Hypothalamus (tissue), 51 donors: Measurements from ENCODE around the gene KCTD15.
"Not testable (repeated sequence)": the region's sequence is repeated elsewhere in the genome, so short reads cannot be mapped to it uniquely, and the experiment has no call there.

ENCODE experiments used
- DNase-seq, 51 donors: peaks; one replicate each; lab custom pipeline; 2025; lab: John Stamatoyannopoulos, UW

The KCTD15 gene

GRCh38 chr19:33812388-33813330 is 16.0 kb downstream of the KCTD15 start:
- DNase-seq = no peak

GRCh38 chr19:33813391-33814101 is 16.9 kb downstream of the KCTD15 start:
- no peak for DNase-seq

DNA sequence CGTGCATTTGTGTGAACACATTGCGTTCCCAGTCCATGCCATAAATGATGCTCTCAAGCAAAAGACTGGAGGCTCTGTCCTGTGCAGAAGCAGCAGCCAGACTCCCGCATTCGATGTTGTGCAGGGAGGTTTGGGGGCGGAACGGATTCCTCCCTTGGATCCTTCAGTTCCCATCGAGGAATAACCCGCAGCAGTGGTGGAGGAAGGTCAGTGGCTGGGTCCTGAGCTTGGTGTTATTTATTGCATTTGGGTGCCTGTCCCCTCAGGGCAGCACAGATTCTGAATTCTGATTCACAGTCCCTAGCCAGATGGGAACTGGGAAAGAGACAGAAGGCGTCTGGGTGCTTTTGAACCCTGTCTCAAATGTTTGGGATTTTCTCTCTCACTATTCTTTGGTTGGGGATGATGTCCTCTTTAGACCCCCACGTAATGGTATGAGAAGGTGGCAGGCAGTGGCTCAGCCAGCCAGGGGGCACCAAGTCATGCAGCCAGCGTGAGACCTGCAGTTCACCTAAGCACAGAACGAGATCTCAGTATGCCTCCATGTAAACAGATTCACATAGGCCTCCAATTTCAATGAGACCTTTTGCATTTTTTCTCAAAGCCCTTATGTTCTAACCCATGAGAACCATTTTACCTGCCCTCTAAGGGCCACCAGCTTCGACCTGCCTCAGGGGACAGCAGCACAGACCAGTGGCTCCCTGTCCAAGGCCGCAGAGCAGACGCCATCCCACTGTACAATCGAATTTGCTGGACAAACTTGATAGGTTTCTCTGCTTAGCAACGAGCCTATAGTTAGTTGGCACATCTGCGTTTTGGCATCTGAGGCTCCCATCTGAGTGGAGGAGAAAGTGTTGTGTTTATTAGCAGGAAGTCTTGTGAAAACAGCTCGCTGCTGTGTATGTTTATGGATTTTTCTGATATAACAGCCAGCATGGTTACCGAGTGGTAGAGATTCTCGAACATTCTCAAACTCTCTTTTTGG is 17.8 kb downstream of the KCTD15 start:
- DNase-seq = no peak

DNA sequence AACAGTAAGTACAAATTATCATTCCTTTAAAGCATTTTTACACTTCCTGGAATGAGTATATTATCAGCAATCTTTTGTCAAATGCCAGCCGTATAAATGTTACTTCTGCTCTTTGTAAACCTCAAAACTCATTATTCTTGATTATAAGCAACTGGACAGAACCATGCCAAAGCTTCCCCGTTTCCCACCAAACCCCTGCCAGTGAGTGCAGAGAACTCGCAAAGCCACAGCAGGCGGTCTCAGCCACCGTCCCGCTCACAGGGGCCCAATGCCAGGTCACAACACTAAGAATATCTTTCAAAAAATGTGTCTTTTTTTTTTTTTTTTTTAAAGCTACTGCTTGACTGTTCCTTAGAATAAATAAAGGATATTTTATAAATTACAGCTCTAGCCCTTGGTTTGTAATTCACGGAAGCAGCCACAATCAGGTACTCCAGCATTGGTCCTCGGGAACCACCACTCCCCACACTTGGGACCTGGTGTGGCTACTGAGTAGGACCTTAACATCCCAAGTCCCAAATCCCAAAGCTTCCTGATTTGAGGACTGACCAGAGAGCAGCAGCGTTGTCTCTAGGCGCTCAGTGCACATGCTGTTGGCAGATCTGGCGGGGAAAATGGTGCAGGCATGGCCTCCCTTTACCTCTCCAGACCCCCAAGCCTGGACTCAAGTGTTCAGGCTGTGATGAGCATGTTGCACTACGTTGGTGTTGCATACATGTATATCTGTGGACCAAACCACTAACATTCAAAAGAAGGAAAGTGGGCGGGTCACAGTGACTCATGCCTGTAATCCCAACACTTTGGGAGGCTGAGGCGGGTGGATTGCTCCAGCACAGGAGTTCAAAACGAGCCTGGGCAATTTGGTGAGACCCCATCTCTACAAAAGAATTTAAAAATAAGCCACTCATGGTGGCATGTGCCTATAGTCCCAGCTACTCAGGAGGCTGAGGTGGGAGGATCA is 19.0 kb downstream of the KCTD15 start:
- DNase-seq = peak in 9 of 51 donors; percentile 6 to 24 (median 17)

- no peak for DNase-seq
Observed at GRCh38 chr19:33818411-33818810, 21.7 kb downstream of the KCTD15 start.

DNA sequence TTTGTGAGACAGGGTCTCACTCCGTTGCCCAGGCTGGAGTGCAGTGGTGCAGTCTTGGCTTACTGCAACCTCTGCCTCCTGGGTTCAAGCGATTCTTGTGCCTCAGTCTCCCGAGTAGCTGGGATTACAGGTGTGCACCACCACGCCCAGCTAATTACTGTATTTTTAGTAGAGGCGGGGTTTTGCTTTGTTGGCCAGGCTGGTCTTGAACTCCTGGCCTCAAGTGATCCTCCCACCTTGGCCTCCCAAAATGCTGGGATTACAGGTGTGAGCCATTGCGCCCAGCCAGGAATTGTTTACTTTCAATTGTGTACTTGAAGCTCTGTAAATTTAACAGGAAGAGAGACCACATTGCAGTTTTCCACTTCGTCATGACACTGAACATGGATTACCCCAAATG is 22.4 kb downstream of the KCTD15 start:
- not testable (repeated sequence) for DNase-seq

DNA sequence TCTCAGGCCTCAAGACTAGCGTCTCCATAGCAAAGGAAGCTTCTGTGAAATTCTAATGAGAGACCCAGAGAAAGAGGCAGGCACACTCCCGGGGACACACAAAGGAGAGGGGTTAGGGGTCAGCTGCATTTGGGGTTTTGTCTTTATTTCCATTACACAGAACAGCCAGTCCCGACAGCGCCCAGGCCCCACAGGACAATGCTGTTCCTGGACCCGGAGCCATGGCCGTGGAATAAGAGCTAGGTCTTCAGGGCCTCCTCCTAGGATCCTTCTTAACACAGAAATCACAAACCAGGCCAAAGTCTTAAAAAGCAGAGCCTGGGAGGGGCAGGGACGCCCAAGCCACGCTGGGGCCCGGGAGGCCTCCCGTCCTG is 22.8 kb downstream of the KCTD15 start:
- DNase-seq = peak in 5 of 51 donors; percentile 19 to 43 (median 26)

DNA sequence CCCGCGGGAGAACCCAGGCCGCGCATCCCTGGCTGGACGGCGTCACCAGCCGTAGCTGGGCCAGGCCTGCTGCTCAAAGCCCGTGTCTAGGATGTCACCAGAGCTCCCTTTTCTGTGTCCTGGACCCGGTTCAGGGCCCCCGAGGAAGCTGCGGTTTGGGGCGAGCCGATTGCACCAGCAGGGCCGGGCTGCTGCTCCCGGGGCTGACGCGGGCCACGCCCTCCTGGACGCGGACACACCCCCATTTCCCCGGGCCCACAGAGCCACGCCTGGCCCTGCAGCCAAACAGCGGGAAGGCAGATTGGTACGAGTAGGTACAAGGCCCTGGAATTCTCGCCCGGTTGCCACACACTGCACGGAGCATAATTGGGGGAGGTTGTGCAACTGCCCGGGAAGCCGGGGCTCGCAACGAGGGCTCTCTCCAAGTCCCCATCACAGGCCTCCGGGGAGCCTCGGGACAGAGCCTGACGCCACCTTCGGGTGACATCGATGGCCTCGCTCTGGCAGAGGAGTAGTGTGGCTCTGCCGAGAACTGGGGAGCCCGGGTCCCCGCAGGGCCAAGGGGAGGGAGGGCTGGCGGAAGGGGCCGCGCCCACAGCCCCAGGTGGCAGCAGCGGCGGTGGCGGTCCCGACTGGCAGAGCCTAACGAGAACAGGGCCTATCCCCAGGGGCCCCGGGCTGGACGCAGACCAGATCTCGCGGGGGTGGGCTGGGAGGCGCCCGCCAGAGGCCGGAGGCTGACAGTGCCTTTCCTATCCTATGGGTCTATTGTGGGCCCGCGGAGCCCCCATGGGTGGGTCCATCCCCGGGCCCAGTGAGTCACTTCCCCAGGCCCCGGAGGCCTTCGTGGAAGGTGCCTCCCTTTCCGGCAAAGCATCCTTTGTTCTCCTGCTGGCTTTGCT is 23.5 kb downstream of the KCTD15 start:
- peak in 19 of 51 donors; percentile 14 to 42 (median 31) for DNase-seq

- DNase-seq = no peak
Observed at GRCh38 chr19:33821871-33822270, 25.2 kb downstream of the KCTD15 start.

DNA sequence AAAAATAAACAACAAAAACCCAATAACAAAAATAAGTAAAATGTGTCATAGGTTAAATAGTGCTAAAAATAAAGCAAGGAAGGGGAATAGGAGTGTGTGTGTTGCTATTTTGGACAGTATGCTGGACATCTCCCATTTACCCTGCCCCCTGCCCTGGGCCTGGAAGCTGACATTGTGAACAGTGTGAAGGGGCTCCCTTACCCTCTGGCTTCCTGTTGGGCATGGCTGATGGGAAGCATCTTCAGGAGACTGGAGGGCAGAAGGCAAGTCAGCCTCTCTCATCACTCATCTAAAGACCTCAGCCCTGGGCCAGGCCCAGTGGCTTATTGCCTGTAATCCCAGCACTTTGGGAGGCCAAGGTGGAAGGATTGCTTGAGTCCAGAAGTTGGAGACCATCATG is 26.7 kb downstream of the KCTD15 start:
- no peak for DNase-seq

DNA sequence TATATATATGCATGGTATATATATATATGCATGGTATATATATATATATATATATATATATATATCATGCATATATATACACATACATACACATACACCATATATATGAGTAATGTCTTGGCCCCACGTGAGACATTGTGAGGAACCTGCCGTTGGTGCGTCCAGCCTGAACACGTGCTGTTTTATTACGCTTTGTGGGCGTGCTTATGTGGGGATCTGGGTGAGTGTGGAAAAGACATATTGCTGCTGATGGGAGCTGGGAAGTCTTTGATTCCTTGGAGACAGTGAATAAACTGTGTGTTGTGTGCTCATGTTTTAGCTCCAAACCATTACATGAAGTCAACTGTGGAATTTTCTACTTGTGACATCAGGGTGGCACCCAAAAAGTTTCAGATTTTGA is 28.9 kb downstream of the KCTD15 start:
- no peak for DNase-seq

DNA sequence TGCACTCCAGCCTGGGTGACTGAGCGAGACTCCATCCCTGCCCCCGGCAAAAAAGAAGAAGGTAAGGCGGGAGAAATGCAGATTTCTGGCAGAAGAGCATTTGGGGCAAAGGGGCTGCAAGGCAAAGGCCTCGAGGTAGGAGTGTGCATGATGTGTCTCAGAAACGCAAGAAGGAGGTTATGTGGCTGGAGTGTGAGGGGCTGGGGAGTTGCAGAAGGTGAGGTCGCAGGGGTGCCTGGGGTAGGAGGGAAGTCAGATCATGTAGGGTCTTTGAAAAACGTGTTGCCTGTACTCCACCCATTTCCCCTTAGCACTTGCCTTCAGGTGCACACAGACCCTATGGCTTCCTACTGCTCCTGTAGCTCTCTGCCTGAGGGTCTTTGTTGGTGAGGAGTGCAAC is 29.9 kb downstream of the KCTD15 start:
- DNase-seq = no peak

GRCh38 chr19:33828266-33829075 is 31.8 kb downstream of the KCTD15 start:
- DNase-seq = no peak

DNA sequence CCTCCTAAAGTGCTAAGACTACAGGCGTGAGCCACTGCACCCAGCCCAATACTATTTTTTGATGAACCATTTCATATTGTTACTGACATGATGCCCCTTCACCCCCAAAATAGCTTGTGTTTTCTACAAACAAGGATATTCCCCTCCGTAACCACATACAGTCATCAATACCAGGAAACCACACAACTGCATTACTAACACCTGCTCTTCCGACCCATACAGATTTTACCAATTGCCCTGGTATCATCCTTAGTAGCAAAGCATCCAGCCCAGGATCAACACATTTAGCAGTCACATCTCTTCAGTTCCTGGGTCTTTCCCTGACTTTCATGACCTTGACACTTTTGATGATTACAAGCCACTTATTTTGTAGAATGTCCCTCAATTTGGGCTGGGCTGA is 33.6 kb downstream of the KCTD15 start:
- no peak for DNase-seq

DNA sequence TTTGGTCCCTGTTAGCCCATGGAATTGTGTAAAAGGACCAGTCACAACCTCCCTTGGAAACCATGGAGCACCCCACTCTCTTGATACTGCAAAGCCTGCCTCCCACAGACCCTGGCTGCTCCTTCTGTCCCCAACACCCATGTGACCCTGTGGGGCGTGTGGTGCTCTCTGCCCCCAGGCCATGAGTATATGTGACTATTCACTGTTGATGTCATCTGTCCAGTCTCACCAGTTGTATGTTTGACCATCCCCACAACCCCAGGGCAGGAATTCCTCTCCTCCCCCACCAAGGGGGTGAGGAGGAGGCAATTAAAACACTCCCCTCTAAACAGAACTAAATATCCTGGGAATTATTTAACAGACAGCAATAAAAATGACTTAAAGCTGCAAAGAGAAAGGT is 35.2 kb downstream of the KCTD15 start:
- no peak for DNase-seq

- DNase-seq = no peak
Observed at GRCh38 chr19:33832633-33833032, 36.0 kb downstream of the KCTD15 start.

GRCh38 chr19:33840382-33840781 is 43.7 kb downstream of the KCTD15 start:
- no peak for DNase-seq

- DNase-seq = no peak
Observed at GRCh38 chr19:33840783-33841182, 44.1 kb downstream of the KCTD15 start.
